Measurements from ENCODE around the gene RTN3.
"Not testable (repeated sequence)": the region's sequence is repeated elsewhere in the genome, so short reads cannot be mapped to it uniquely, and the experiment has no call there.

RTN3 gene

GRCh38 chr11:63681321-63682065, at the start of gene RTN3:
TSS of gene RTN3 (plus strand) at chr11:63681500. CDS start at chr11:63681637, 137 bp downstream.
- no peaks in the 10 kb centered on the region for H3K9me3 Mint-ChIP-seq
- DNase-seq (ENCODE audit: low spot score in 2 of 2): peak; percentile 98 to 99
- peak within 1 kb of the TSS; percentile 83 for H3K4me3 Mint-ChIP-seq
- H3K36me3 Mint-ChIP-seq: peaks cover 17% of the 10 kb centered on the region
- peaks cover 29% of the 10 kb centered on the region for H3K4me1 Mint-ChIP-seq
- peak; percentile 95 for ATAC-seq
- H3K27ac Mint-ChIP-seq: peak within 1 kb of the TSS; percentile 91

- peak; percentile 42 to 77 for DNase-seq (ENCODE audit: low spot score in 2 of 2)
- ATAC-seq: peak; percentile 66
- H3K4me1 Mint-ChIP-seq: peaks cover 8% of the 10 kb centered on the region
- H3K4me3 Mint-ChIP-seq: no peak overlapping the region
- no peaks in the 10 kb centered on the region for H3K9me3 Mint-ChIP-seq
- peaks cover 98% of the 10 kb centered on the region for H3K36me3 Mint-ChIP-seq
- no peak overlapping the region for H3K27ac Mint-ChIP-seq
Observed at GRCh38 chr11:63635762-63636465, 45.4 kb upstream of the RTN3 start.

DNA sequence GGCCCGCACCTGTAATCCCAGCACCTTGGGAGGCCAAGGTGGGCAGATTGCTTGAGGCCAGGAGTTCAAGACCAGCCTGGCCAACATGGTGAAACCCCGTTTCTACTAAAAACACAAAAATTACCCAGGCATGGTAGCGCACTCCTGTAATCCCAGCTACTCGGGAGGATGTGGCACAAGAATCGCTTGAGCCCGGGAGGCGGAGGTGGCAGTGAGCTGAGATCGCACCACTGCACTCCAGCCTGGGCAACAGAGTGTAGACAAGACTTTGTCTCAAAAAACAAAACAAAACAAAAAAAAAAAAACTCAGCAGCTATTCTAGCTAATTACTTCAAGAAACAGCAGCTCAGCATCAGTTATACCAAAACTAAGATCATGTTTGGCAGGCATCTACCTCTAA, 42.9 kb upstream of the RTN3 start:
- H3K4me1 Mint-ChIP-seq; H3K27ac Mint-ChIP-seq; H3K9me3 Mint-ChIP-seq; ATAC-seq; DNase-seq (ENCODE audit: low spot score in 2 of 2); H3K4me3 Mint-ChIP-seq: not testable (repeated sequence)
- H3K36me3 Mint-ChIP-seq: peaks cover 98% of the 10 kb centered on the region

GRCh38 chr11:63639199-63639832, 42.0 kb upstream of the RTN3 start:
- H3K4me1 Mint-ChIP-seq: peaks cover 6% of the 10 kb centered on the region
- H3K9me3 Mint-ChIP-seq: no peaks in the 10 kb centered on the region
- ATAC-seq (no peak), DNase-seq (ENCODE audit: low spot score in 2 of 2) (no peak)
- no peak overlapping the region for H3K4me3 Mint-ChIP-seq
- peak overlapping the region; percentile 12 for H3K27ac Mint-ChIP-seq
- peaks cover 98% of the 10 kb centered on the region for H3K36me3 Mint-ChIP-seq

DNA sequence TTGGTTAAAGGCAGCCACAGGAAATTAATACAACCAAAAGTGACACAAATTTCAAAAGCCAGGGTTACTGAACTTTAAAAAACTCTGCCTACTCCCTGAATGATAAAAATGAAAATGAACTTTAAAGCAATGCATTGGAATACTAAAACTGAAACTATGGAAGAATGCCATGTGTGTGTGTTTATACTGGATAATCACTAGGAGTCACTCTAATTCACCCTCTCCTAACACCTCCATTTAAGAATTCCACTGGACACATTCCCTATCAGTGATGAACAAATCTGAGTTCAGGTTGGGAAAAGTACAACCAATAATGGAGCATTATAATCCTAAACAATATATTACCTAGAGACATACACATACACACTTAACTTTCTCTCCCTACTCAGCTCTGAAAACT, 39.6 kb upstream of the RTN3 start:
- Mint-ChIP-seq H3K27ac (peak overlapping the region; percentile 29), H3K4me1 (peaks cover 6% of the 10 kb centered on the region), H3K36me3 (peaks cover 98% of the 10 kb centered on the region), H3K9me3 (no peaks in the 10 kb centered on the region), H3K4me3 (no peak overlapping the region)
- ATAC-seq (no peak), DNase-seq (ENCODE audit: low spot score in 2 of 2) (no peak)

- no peak for ATAC-seq
- no peaks in the 10 kb centered on the region for H3K9me3 Mint-ChIP-seq
- no peak for DNase-seq (ENCODE audit: low spot score in 2 of 2)
- no peak overlapping the region for H3K4me3 Mint-ChIP-seq
- peaks cover 6% of the 10 kb centered on the region for H3K4me1 Mint-ChIP-seq
- H3K27ac Mint-ChIP-seq: peak overlapping the region; percentile 61
- peaks cover 94% of the 10 kb centered on the region for H3K36me3 Mint-ChIP-seq
Observed at GRCh38 chr11:63643205-63643604, 38.1 kb upstream of the RTN3 start.

DNA sequence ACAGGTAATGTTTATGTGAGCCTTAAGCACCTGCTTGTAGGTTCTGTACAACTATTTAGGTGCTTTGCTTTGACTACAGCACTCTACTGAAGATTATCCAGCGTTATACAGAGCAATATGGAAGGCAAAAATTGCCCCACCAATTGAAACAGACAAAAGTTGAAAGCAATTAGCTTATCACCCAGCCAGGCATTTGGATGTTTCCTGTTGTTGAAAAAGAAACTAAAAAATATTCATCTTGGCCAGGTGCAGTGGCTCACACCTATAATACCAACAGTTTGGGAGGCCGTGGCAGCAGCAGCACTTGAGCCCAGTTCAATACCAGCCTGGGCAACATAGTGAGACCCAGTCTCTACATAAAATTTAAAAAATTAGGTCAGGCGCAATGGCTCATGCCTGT, 28.6 kb upstream of the RTN3 start:
- no peak overlapping the region for H3K27ac Mint-ChIP-seq
- H3K36me3 Mint-ChIP-seq: peaks cover 99% of the 10 kb centered on the region
- no peak overlapping the region for H3K4me3 Mint-ChIP-seq

DNA sequence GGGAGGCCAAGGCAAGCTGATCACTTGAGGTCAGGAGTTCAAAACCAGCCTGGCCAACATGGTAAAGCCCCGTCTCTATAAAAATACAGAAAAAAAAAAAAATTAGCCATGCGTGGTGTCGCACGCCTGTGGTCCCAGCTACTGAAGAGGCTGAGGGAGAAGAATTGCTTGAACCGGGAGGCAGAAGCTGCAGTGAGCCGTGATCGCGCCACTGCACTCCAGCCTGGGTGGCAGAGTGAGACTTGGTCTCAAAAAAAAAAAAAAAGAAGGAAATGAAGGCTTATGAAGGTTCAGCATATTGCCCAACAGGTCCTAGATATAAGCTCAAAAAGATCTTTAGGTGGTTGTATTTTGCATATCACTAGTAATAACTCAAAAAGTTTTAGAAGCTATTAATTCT, 20.3 kb upstream of the RTN3 start:
- Mint-ChIP-seq H3K4me1 (peaks cover 15% of the 10 kb centered on the region), H3K27ac (no peak overlapping the region), H3K4me3 (no peak overlapping the region), H3K9me3 (no peaks in the 10 kb centered on the region), H3K36me3 (peaks cover 32% of the 10 kb centered on the region)
- ATAC-seq (no peak), DNase-seq (ENCODE audit: low spot score in 2 of 2) (no peak)

More for the DNA sequence above, 28.6 kb upstream of the RTN3 start:
- Mint-ChIP-seq H3K4me1 (peaks cover 6% of the 10 kb centered on the region), H3K9me3 (no peaks in the 10 kb centered on the region)
- ATAC-seq (no peak), DNase-seq (ENCODE audit: low spot score in 2 of 2) (no peak)

GRCh38 chr11:63663809-63664208, 17.5 kb upstream of the RTN3 start:
- DNase-seq (ENCODE audit: low spot score in 2 of 2) (no peak), ATAC-seq (no peak)
- Mint-ChIP-seq H3K4me3 (no peak overlapping the region), H3K36me3 (peaks cover 12% of the 10 kb centered on the region), H3K27ac (no peak overlapping the region), H3K4me1 (peaks cover 26% of the 10 kb centered on the region), H3K9me3 (no peaks in the 10 kb centered on the region)

DNA sequence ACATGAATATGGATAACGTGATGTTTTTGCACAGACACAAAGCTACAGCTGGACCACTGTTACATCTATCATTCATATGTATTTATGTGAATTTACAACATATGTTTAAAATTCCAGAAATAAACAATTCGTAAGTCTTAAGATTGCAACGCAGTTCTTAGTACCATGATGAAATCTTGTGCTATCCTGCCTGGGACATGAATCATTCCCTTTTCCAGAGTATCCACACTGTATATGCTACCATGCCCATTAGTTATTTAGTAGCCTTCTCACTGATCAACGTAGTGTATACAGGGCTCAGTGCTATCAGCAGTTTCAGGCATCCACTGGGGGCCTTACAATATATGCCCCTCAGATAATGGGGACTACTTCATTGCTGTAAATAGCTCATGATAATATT, 14.4 kb upstream of the RTN3 start:
- peaks cover 31% of the 10 kb centered on the region for H3K4me1 Mint-ChIP-seq
- no peak for ATAC-seq
- H3K9me3 Mint-ChIP-seq: no peaks in the 10 kb centered on the region
- H3K4me3 Mint-ChIP-seq: no peak overlapping the region
- no peak for DNase-seq (ENCODE audit: low spot score in 2 of 2)
- H3K27ac Mint-ChIP-seq: no peak overlapping the region
- peaks cover 22% of the 10 kb centered on the region for H3K36me3 Mint-ChIP-seq

DNA sequence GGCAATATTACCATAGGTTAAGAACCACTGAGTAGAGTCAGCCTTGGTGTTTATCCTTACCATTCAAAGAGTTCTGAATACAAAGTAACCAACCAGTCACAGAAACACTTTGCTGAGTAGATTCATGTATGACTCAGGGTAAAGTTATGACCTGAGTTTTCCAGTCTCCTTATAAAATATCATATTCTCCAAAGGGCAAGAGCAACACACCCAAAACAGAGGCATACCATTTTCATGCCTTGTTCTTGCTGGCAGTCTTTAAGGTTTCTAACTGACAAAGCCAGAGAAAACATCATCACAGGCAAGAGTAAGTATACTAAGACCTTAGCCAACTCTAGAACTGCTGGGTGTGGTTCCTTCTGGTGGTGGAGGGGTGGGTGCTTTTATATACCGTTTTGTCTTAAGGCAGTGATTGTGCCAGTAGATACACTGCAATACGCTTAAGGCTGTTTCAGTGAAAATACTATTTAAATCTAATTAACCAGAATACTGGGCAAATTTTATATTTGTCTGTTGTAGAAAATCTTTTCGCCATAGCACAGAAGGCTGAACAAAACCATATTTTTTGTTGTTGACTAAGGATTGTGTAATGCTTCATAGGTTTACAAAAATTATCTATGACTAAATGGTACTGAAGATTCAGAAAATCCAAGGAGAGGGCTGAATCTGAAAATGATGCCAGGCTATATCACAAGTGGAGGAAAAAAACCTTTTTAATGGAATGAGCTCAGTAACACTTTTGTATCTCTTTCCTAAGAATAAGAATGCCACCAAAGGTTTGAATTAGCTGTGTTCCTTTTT, 13.1 kb upstream of the RTN3 start:
- H3K36me3 Mint-ChIP-seq: peaks cover 31% of the 10 kb centered on the region
- H3K4me3 Mint-ChIP-seq: no peak overlapping the region
- ATAC-seq (peak; percentile 57), DNase-seq (ENCODE audit: low spot score in 2 of 2) (no peak)
- no peaks in the 10 kb centered on the region for H3K9me3 Mint-ChIP-seq
- peak overlapping the region; percentile 26 for H3K27ac Mint-ChIP-seq
- H3K4me1 Mint-ChIP-seq: peaks cover 30% of the 10 kb centered on the region

- Mint-ChIP-seq H3K9me3 (no peaks in the 10 kb centered on the region), H3K4me1 (peaks cover 24% of the 10 kb centered on the region), H3K27ac (peak overlapping the region; percentile 91), H3K4me3 (peak overlapping the region; percentile 81), H3K36me3 (peaks cover 31% of the 10 kb centered on the region)
- no peak for ATAC-seq
- no peak for DNase-seq (ENCODE audit: low spot score in 2 of 2)
Observed at GRCh38 chr11:63670096-63670432, 11.2 kb upstream of the RTN3 start.

DNA sequence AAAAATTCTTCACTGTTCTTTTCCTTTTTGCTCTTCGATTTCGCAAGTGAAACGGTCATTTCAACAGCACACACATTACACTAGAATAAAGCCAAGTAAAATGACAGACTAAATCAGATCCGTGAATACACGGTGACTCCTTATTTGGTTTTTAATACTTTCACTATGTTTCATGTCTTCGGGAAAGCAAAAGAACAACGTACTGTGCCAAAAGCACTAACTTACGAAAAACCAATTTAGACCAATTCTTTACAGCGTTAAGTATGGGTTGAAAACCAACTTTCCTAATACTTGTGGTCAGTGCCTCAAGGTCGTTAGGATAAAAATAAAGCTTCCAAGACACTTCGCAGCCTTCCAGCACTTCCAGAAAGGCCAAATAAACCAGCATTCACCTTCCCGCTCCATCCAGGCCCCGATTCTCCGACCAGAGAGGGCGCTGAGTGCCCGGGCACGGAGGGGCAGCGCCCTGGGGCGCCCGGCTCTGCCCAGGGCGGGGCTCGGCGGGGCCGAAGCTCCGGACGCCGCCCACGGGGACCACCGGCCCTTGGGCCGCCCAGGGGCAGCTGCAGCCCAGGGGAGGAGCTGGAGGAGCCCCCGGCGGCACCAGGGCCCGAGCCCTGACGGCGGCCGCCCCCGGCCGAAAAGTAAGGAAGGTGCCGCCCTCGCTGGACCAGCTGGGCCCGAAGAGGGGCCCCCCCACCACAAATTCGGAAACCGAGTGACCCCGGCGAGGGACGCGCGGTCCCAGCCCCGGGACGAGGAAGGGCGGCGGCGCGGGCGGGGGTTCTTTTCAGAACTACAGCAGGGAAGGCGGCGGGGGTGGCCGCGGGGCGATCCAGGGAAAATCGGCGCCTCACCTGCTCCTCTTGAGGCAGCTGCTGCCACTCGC, 10.6 kb upstream of the RTN3 start:
- Mint-ChIP-seq H3K9me3 (no peaks in the 10 kb centered on the region), H3K27ac (peak overlapping the region; percentile 91), H3K4me3 (peak overlapping the region; percentile 81), H3K4me1 (peaks cover 24% of the 10 kb centered on the region), H3K36me3 (peaks cover 31% of the 10 kb centered on the region)
- ATAC-seq: peak; percentile 34
- peak; percentile 16 to 70 for DNase-seq (ENCODE audit: low spot score in 2 of 2)
